Skin of body (tissue), 2 donors: Measurements from ENCODE around the gene RPS6KC1. TPM values are rescaled to one million over a fixed set of nuclear protein-coding genes. Genes with fewer than 3 reads are reported as not detected.
"Not testable (repeated sequence)": the region's sequence is repeated elsewhere in the genome, so short reads cannot be mapped to it uniquely, and the experiment has no call there.

ENCODE experiments used
- DNase-seq: peaks from one replicate; lab custom pipeline; 2025; lab: John Stamatoyannopoulos, UW
- total RNA-seq: library from RNA; depleted of rRNA; stranded (reverse); fragments of >200 nt; gene quantifications from one replicate; pipeline ENCODE4 v1.2.3, GENCODE V29; 2014

The RPS6KC1 gene
- total RNA-seq, 1 donor from 2014 or later, result 38.0 TPM

DNA sequence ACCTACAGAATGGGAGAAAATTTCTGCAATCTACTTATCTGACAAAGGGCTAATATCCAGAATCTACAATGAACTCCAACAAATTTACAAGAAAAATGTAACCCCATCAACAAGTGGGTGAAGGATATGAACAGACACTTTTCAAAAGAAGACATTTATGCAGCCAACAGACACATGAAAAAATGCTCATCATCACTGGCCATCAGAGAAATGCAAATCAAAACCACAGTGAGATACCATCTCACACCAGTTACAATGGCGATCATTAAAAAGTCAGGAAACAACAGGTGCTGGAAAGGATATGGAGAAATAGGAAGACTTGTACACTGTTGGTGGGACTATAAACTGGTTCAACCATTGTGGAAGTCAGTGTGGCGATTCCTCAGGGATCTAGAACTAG is 168.0 kb downstream of the RPS6KC1 start:
- DNase-seq, result not testable (repeated sequence)

DNA sequence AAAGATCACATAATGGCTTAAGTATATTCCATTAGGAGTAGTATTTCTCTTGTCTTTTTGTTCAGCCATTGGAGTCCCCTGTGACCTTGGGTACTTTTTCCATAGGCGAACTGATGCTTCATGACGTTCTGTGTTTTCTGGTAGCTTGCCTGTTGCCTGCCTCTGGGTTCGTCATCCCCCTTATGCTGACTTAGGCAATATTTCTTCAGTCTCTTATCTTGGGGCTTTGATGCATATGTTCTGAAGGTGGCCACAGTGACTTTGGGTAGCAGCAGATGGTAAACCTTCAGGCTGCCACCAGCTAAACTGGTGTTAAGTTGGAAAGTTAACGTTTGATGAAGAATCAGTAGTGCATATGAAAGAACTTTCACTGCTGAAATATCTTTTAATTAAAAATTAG is 170.2 kb downstream of the RPS6KC1 start:
- no peak for DNase-seq

DNA sequence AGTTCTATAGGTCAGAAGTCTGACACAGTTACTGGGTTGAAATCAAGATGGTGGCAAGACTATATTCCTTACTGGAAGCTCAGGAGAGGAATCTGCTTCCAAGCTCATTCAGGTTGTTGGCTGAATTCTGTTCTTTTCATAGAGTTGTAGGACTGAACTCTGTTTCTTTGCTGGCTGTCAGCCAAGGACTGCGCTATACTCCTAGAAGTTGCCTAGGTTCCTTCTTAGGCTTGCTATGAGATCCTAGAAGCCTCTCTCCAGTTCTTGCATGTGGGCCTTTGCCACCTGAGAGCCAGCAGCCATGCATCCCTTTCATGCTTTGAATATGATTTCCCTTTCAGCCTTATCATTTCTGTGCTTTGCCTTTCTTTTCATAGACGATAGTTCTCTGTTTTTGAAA is 176.4 kb downstream of the RPS6KC1 start:
- no peak for DNase-seq

DNA sequence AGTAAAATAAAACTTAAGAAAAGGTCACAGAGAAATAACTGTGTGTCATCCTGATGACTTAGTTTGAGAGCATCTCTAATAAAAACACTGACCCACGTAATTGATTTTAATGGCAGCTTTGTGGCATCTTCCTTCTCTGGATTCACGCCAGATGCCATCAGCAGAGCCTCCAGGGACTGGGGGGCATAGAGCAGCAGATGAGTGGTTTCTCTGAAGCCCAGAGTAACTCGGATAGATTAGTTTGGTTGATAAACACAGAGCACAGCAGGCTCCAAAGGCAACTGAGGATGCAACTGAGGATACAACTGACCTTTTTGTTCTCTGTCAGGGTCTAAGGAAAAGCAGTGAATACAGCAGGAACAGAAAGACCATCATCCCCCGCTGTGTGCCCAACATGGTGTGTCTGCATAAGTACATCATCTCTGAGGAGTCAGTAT is 180.8 kb downstream of the RPS6KC1 start:
- no peak for DNase-seq

DNA sequence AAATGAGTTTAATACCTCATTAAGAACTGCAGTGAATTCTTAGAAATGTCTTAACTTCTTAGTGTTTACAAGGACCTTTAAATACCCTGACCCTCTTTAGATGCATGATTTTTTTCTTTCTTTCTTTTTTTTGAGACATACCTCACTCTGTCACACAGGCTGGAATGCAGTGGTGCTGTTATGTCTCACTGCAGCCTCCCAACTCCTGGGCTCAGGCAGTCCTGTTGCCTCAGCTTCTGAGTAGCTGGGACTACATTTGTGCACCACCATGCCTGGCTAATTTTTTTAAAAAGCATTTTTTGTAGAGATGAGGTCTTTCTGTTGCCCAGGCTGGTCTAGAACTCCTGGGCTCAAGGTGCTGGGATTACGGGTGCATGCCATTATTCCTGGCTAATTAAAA is 191.8 kb downstream of the RPS6KC1 start:
- no peak for DNase-seq

DNA sequence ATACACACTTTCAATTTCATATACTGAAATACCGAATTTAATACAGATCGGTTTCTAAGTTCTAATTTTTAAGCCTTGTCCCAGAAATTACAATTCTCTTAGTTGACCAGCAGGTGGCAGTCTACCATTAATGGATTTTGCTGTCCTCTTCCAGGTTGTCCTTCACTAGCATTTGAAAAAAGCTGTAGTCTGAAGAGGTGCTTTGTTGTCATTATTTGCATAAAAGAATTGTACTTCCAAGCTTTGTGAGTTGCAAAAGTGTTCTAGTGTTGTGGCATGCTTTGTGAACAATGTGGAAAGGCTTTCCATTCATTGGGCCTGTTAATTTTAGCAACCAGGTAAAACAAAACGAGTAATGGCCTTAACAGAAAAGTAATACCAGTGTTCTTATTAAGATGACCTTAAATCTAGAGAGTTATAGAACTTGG is 193.6 kb downstream of the RPS6KC1 start:
- DNase-seq, result peak; percentile 50

DNA sequence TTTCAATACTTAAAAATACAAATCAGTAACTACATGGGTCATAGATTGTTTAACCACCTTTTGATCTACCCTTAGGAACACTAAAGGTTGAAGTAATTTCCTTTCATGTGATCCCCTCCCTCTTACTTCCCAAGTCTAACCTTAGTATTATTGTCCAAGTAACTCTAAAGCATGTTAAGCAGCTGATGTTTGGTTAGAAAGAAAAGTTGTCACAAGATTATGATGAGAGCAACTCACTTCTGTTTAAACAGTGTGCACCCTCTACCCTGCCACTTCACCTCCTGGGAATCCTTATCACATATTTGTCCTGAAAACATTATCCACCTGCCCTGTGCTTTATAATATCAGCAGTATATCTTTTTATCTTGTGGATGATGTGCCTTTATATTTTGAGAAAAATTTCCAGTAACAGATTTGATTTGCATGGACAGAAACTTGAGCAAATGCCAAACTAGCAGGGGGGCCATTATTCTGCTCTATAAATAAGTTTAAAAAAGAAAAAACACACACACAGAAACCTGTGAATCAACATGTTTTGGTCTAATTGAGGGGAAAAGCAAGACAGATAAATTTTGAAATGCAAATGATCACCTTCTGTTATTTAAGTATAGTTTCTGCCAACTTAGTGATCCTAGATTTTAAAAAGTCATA is 194.3 kb downstream of the RPS6KC1 start:
- DNase-seq, result no peak

DNA sequence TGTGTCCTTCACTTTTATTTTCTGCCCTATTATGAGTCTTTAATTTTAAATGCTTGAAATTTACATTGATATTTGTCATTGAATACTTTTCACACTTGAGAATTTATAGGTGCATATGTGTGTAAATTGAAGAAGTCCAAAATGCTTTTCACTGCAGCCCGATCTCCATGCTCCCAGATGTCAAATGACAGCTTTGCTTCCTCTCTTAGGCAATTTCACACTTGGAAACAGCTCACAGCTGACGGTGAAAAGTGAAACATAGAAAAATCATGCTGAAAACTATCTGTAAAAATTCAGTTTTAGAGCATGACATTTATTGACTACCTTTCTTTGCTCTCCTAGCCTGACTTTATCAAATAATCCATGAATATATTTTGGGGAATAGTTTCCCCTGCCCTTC is 196.0 kb downstream of the RPS6KC1 start:
- no peak for DNase-seq

DNA sequence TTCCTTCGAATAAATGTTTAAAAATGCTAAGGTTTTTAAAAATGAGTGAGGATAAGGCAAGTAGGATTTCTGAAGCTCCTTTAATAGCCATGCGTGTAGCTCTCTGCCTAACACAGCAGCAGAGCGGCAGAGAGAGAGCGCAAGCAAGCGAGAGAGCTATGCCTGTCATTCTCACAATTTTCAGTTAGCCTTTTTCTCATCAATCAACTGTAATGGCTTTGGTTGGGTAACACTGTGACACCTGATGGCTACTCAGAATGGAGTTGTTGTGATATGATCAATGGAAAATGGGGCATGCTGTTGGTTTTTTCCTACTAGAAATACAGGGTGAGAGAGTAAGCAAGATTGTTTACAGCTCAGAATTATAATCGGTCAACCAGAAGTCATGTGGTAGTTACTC is 198.4 kb downstream of the RPS6KC1 start:
- DNase-seq, result no peak

DNA sequence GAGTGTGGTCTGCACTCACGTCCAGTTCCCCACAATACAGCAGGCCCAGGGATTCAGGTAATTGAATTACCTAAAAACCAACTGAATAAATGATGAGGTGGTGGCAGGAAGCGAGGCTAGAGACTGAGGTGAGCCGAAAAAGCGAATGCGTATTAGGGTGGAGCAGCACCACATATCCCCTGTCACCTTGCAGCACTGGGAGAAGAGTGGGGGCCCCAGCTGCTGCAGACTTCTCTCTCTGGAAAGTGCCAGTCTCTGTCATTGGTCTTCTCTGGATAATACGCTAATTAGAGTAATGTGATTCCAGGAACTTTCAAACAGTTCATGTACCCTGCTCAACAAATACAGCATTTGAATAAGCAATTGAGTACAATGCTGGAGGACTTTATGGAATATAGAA is 199.0 kb downstream of the RPS6KC1 start:
- DNase-seq, result no peak

DNA sequence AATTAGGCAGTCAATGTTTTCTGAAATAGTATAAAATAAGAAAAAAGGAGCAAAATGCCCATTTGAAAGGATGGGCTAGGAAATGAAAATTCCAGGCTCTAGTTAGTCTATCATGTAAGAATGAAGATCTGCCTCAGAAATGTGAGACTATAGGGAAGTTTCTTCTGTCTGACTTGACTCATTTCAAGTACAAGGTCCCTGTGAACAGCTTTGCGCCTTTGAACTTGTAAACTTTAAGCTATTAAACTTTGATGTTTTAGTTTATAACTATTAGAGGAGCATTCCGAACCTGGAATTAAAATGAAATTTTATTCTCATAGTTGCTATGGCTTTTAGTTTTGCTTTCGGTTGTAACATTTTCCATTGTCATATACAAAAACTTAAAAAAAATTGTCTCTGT is 199.4 kb downstream of the RPS6KC1 start:
- DNase-seq, result no peak

DNA sequence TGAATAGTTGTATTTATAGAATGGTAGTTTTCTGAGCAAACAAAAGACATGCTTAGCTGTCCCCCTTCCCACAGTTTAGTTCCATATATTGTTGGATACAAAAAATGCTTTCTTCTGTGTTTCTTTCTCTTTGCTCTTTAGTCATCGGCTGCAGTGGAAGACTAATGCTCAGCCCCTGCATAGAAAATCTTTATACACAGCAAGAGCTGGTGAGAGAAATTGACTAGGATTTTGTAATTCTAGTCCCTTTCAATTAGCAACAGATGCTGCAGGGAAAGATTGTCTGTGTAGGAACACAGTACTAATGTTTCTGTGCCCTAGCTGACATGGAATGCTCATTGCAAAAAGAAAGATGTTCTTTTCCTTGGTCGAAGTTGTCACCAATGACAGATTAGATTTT is 200.9 kb downstream of the RPS6KC1 start:
- DNase-seq, result no peak

DNA sequence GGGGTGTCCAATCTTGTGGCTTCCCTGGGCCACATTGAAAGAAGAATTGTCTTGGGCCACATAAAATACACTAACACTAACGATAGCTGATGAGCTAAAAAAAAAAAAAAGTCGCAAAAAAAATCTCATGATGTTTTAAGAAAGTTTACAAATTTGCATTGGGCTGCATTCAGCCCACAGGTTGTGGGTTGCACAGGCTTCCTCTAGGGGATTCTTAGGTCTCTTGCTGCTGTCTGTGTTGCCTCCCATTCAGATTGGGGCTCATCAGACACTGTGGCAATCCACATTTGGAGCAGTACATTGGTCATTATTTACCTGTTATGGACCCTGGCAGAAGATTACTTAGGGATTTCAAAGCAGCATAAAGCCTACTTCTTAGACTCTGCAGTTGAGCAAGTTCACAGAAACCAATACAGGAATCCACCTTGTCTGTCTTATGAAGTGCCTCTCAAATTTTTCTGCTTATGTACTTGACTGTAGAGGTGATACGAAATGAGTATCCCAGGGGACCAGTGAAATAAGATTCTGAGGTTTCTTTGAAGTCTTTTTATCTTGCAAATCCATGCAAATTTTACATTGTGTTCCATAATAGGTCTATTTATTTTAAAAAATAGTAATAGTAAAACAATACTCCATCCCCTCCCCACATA is 205.5 kb downstream of the RPS6KC1 start:
- DNase-seq, result no peak

DNA sequence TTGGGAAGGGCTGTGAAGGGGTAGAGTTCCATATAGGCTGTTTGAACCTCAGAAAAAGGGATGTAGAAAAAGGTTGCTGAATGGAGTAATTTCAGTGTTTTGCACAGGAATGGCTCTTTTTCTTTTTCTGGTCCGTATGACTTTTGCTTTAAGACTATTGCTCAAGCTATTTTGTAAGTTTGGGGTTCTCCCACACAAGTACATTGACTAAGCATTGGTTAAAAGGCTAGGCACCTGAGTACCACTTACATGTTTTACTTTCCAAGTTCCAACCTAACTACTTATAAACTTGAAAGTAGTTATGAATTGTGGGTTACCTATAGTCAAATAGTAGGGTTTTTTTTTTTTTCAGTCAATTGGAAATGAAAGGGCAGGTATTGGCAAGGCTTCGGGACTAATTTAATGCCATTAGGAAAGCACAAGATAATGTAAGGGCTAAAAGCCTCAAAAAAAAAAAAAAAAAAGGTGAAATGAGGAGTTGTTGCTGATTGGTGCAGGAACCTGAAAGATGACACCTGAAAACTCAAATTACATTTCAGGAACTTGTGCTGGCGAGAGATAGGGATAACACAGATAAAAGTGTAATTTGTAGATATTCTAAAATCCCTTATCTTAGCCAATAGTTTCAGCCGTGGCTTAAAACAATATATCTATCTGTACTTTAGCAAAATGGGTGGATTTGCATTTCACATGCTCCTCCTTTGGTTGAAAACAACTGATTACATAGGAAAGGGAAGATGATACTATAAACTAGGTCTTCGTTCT is 209.5 kb downstream of the RPS6KC1 start:
- DNase-seq, result no peak

DNA sequence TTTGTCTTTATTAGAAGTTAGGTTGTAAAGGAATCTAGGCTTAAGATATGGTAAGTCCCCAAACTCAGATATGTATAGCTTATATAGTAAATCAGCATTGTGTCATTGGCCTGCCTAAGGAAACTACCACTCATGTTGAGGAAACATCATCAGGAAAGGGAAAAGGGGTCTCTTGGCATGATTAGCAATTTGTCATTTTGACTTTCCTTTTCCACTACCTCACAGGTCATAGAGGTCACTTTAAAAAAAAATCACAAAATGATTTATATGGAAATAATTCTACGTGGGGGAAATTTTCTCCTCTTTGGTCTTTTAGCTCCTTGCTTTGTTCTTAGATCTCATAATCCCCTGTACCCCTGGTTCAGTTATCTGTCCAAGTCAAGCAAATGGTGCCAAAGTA is 213.5 kb downstream of the RPS6KC1 start:
- DNase-seq, result peak; percentile 34

DNA sequence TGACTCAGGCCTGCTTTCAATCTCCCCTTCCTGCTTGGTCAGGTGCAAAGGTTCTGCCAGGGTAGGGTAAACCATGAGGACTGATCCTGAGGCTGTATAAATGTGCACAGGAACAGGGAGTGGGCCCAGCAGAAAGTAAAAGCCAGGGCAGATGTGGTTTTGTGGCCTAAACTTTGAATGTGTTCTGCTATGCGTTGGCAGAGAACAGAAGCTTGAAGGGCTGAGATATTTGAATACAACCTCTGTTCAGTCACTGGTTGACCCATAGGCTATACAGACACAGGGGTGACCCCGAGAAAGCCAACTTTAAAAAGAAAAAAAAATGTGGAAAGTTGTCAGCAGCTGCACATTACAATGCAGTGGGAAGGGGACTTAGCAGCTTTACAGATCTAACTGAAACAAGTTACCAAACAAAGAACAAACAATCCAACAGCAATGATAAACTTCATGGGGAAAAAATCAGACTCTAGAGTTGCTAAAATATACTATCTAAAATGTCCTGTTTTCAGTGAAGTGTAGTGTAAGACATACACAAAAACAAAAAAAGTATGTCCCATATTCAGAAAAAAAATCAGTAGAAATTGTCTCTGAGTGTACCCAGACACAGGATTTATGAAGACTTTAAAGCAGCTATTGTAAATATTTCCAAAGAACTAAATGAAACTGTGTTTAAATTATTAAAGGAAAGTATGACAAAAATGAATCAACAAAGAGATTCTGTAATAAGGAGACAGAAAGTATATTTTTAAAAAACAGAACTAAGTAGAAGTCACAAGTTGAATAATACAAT is 216.1 kb downstream of the RPS6KC1 start:
- no peak for DNase-seq

DNA sequence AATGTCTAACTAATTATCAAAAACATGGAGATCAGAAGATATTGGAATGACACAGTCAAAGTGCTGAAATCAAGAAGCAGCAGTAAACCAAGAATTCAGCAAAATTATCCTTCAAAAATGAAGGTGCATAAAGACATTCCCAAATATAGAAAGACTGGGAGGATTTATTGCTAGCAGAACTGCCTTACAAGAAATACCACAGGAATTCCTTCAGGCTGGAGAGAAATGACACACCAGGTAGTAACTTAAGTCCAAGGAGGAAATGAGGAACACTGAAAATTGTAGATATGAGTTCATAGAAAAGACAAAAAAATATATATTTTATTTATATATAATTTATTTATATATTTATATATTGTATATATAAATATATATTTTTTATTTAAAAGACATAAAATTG is 217.2 kb downstream of the RPS6KC1 start:
- no peak for DNase-seq

DNA sequence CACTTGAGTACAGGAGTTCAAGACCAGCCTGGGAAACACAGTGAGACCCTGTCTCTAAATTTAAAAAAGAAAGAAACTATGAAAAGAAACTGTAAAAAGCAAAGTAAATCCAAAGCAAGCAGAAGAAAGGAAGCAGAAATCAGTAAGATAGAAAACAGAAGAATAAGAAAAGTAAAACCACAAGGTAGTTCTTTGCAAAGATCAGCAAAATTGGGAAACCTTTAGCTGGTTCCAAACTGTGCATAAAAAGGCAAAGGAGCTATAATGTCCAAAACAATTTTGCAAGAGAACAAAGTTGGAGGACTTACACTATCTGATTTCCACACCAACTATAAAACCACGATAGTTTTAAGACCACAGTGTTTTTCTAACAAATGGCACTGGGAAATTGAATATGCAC is 218.8 kb downstream of the RPS6KC1 start:
- no peak for DNase-seq

DNA sequence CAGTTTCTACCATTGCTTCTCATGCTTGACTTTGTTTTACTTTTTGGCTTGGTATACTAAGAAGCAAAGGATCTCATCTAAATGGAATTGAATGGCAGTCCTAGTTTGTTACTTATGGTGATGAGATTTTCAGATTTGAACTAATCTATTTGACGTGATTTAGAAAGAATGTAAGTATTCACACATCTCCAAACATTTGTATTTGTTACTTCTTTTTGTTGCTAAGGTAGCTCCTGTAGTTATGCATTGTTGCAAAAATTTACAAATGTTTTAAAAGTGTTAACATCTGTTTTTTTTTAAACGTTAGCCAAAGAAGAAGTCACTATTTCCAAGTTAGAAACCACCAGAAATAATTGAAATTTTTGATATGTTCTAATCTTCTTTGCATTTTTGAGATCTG is 222.5 kb downstream of the RPS6KC1 start:
- no peak for DNase-seq

DNA sequence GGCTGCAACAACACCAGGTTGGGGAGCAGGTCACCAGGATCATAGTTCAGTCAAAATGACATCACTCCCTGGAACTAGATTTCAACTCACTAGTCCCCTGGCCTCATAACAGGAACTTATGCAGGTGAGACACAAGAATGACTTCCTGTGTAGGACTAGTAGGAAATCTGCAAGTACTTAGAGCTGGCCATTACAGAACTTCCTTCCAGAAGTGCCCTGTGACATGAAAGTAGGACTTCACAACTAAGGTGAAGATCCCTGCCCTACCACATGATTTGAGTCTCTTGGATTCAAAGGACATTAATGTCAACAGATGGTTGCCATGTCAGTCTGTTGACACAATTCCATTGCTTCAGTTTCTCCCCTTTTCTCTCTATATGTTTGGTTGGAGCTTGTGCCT is 223.1 kb downstream of the RPS6KC1 start:
- peak; percentile 11 for DNase-seq

DNA sequence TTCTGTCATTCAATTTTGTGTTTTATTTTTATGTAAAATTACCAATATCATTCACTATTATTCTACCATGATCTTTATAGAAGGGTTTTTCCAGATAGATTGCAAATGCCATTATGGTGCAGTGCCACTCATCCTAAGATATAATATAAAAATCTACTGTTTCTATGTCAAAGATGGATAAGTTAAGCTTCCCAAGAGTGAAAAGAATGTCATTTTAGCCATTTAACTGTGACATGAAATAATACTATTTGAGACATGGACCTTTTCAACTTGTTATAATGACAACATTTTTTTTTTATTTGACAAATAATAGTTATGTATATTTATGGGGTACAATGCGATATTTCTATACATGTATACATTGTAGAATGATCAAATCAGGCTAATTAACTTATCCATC is 224.3 kb downstream of the RPS6KC1 start:
- DNase-seq, result no peak

DNA sequence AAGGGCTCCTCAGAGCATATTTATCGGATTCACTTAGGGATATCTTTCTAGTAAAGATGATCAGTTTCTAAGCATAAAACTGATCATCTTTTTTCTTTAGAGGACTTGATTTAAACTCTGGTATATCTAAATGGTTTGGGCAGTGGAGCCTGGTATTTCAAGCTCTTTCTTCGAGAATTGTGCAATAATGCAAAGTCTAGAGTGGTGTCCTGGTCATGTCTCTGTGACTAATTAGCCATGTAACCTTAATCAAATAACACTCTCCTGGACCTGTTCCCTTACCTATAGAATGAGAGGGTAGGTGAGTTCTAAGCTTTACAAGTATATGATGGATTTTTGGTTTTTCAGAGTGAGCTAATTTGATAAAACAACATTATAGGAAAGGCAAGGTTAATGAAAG is 225.2 kb downstream of the RPS6KC1 start:
- DNase-seq, result no peak
